NCI-H1417 (cell line): ENCODE results near the gene CHMP6.

Source experiments
- DNase-seq, 3 experiments: peaks; one replicate each; lab custom pipeline; 2025; lab: John Stamatoyannopoulos, UW

CHMP6 gene

GRCh38 chr17:80970762-80971703 lies 20.6 kb upstream of the CHMP6 start:
- DNase-seq: no peak

DNA sequence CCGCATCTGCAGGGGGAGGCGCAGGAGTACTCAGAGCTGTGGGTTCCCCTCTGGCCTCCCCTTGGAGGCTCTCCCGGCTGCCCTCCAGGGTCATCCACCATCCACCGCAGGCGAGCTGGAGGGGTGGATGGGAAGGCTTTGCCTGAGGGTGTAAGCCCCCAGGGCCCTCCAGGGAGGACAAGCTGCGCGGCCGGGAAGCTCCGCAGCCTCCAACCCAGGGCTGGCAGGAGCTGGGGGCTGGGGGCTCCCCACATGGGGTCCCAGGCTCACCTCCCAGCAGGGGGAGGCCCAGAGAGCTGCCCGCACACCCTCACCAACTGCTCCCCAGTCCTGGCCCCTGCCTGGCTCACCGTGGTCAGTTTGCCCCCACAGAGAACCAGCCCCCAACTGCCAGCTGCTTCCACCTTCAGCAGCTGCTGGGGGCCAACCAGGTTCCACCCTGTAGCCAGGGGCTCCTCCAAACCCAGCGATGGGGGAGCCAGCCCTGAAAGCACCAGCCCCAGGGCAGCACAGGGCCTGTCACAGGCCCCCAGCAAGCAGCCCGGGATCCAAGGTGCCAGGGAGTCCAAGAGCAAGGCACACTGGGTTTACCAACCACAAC lies 19.8 kb upstream of the CHMP6 start:
- no peak for DNase-seq

DNA sequence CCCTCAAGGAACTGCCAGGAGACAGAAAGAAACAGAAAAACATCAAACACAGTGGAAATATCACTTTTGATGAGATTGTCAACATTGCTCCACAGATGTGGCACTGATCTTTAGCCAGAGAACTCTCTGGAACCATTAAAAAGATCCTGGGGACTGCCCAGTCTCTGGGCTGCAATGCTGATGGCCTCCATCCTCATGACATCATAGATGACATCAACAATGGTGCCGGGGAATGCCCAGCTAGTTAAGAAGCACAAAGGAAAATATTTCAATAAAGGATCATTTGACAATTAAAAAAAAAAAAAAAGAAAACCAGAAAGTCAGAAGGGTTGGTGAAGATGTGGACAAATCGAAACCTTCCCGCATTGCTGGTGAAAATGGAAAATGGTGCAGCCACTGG lies 14.9 kb upstream of the CHMP6 start:
- no peak for DNase-seq

DNA sequence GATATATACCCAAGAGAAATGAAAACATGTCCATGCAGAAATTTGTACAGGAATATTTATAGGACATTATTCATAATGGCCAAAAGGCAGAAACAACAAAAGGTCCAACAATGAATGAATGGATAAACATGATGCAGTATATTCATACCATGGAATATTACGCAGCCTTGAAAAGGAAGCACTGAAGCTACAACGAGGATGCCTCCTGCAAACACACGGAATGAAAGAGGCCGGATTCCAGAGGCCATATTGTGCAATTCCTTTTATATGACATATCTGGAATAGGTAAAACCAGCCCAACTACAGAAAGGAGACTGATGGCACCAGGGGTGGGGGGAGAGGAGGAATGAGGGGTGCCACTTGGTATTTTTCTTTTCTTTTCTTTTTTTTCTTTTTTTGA lies 14.5 kb upstream of the CHMP6 start:
- no peak for DNase-seq

GRCh38 chr17:80978499-80979497 lies 12.8 kb upstream of the CHMP6 start:
- no peak for DNase-seq

DNA sequence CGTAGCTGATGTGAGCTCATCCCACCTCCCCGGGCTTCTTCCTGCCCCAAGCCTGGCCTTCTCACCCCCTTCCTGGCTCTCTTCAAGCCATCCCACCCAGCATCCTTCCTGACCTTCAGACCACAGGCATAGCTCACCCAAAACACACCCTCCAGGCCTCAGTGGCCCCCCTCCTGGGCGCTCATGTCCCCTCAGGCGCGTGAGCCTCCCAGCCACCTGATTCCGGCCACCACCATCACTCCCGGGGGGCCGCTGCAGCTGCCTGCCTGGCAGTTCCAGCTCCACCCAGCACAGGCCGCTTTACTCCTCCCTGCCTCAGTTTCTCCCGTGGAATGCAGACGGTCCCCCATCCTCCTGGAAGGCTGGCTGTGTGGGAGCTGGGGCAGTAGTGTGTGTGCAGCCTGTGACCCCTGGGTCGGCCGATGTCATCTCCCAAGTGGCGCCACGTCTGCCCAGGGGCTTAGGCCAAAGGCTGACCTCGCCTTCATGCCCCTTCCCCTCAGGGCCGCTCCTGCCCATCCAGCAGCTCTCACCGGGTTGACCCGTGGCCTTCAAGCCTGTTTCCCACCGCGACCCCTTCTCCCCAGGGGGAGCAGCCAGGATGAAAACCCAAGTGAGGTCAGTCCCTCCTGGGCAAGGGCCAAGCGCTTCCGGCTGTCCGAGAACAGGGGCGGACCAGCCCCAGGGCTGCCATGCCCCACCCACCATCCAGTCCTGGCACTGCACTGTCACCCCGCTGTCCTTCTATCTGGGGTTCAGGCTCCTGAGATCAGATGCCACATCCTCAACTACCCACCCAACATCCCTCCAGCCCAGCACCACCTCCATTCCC lies 11.9 kb upstream of the CHMP6 start:
- no peak for DNase-seq

DNA sequence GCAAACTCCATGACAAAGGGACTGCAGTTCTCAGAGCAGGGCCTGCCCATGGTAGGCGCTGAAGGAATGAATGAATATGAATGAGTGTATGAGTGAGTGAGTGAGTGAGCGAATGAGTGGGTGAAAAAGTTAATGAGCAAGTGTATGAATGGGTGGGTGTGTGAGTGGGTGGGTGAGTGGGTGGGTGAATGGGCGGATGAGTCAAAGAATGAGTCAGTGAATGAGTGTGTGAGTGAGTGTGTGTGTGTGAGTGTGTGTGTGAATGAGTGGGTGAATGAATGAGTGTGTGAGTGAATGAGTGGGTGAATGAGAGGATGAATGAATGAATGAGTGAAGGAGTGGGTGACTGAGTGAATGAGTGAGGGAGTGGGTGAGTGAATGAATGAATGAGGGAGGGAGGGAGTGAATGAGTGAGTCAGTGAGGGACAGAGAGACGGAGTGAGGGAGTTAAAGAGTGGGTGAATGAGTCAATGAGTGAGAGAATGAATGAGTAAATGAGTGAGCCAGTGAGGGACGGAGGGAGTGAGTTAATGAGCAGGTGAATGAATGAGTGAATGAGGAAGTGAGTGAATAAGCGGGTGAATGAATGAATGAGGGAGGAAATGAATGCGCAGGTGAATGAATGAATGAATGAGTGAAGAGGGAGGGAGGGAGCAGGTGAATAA lies 11.1 kb upstream of the CHMP6 start:
- DNase-seq: peak in 1 of 3 experiments; percentile 18

DNA sequence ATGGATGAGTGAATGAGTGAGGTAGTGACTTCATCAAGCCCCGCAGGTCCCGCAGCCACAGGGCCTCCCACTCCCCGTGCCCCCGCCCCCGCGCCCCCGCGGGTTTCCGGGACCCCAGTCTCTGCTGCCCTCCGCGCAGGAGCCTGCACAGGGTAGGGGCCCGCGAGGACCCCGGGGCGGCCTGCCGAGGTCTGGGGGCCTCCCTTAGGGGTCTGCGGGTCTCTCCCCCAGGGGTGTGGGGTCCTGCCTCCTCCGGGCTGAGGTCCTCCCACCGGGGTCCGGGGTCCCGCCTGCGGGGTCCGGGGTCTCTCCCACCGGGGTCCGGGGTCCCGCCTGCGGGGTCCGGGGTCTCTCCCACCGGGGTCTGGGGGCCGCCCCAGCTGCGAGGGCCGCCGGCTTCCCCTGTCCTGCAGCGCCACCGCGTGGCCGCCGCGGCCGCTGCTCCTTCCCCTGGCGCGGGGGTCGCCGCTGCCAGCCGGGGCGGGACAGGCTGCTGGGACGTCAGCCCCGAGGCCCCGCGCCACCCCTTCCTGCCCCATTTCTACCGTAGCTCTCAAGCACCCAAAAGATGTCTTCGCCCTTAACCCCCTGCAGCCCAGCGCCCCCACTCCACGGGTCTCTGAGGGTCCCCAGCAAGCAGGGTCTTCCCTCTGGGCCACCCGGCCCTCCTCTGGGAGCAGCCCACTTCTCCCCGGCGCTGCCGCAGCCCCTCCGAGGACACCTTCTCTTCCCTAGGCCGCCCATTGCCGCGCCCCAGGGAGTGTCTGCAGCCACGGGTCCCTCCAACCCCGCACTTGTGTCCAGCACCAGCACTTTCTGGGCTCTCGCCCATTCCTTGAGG lies 10.4 kb upstream of the CHMP6 start:
- peak in 2 of 3 experiments; percentile 25 to 32 for DNase-seq

DNA sequence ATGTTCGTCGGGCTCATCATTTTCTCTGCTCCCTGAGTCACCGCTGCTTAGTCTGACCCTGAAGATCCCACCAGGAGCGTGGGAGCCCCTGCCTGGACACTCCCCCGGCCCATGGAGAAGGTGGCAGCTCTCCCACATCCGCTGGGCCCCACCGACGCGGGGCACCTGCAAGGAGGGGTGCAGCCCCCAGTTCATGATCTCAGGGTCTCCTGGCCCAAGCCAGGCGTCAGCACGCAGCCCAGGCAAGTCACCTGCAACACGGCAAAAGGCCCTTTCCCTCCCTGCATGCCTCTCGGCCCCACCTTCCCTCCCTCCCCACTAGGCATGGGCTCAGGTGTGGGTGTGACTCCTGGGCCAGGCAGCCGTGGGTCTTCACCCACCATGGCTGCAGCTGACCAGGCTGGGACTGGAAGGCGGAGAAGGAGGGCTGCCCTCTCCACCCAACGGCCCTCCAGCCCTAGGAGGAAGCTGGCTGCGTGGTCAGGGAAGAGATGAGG lies 9.7 kb upstream of the CHMP6 start:
- no peak for DNase-seq

- DNase-seq: no peak
Observed at GRCh38 chr17:80982426-80982974, 9.1 kb upstream of the CHMP6 start.

DNA sequence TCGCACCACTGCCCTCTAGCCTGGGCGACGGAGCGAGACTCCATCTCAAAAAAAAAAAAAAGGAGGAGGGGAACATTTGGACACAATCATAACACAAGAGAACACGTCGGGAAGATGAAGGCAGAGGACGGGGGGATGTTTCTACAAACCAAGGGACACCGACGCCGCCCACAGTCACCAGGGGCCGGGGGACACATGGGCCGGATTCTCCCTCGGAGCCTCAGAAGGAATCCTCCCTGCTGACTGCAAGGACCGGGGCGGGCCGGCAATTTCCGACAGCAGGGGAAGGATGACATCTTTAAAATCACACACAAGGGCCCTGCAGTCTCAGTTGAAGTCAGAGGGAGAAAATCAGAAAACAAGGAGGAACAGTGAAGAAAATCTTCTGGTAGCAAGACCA lies 8.1 kb upstream of the CHMP6 start:
- no peak for DNase-seq

DNA sequence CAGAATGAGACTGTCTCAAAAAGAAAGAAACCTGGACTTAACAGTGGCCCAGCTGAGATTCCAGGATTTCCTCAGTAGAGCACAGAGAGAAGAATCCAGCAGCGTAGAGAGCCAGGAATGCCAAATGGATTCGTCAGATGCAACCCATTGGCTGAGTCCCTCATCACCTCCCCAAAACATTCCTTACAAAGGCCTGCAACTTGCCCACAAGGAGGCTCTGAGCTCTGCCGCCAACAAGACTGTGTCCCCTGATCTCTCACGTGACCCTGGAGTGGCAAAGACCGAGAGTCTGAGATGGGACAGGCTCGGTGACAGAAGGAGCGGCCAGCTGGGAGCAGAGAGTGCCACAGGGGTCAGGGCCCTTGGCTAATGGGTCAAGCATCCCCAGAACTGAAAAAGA lies 6.9 kb upstream of the CHMP6 start:
- no peak for DNase-seq

DNA sequence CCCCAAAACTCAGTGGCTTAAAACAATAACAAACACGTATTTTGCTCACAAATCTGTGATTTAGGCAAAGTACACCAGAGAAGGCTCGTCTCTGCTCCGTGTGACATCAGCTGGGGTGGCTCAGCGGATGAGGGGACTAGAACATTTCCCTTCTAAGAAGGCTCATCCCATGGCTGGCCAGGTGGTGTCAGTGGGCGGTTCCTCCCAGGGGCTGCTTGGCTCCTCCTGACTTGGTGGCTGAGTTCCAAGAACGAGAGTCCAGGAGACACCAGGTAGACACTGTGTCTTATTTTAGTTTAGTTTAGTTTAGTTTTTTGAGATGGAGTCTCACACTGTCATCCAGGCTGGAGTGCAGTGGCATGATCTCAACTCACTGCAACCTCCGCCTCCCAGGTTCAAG lies 5.6 kb upstream of the CHMP6 start:
- no peak for DNase-seq

DNA sequence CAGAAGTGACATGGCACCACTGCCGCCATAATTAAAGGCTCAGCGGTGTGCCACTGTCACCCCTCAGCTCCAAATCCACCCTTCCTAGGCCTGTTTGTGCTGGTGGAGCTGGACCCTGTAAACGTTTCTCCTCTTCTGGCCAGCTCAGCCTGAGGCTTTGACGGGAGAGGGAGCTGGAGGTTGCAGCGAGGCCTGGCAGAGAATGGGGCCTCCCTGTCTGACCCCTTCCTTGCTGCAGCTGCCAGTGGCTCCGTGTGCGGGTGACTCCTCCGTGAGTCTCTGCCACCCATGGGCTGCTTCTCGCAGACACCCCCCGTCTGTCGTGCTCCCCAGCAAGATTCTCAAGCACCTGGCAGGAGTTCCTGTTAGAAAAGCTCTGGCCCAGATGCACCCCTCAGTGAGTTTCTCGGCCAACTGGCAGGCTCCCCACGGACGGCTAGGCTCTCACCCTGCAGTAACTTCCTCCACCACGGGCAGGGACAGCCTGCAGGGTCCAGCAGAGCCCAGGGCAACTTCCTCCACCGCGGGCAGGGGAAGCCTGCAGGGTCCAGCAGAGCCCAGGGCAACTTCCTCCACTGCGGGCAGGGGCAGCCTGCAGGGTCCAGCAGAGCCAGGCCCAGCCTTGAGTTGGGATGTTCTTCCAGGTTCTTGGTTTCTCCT lies 4.7 kb upstream of the CHMP6 start:
- DNase-seq: no peak

GRCh38 chr17:80987941-80988461 lies 3.6 kb upstream of the CHMP6 start:
- peak in 2 of 3 experiments; percentile 27 to 39 for DNase-seq

DNA sequence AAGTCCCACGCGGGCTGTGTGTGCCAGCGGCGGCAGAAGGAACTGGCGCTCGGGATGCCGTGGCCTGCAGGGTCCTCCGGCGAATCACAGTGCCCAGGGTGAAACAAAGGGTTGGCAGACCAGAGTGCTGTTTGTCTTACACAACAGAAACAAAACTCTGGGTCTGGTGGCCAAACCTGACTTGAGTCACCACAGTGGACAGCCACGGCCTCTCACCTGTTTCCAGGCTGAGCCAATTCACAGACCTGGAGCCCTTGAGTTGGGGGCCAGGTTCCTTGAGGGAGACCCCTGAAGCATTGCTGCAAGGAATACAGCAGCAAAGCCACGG lies 2.1 kb upstream of the CHMP6 start:
- DNase-seq: no peak

- no peak for DNase-seq
Observed at GRCh38 chr17:80990921-80991644, 558 bp upstream of the CHMP6 start.
